HepG2 (cell line): ENCODE results near the gene SPG7. TPM values are rescaled to one million over a fixed set of nuclear protein-coding genes. Genes with fewer than 3 reads are reported as not detected.

Experiments
- ASH2L ChIP-seq: fragments of 300-600, 200-600 bp; sonication (generic); IDR thresholded peaks from 2 replicates; pipeline ENCODE4 v1.7.0; 2017; ENCODE audit warnings: low read depth, mild to moderate bottlenecking, moderate library complexity, mixed read lengths, low read length; ENCODE audit not compliant: insufficient read length
- ATF7 ChIP-seq, 2 experiments: fragments of 450-650 bp in 1 of 2; sonication (generic) in 1 of 2; formaldehyde crosslinking in 1 of 2; IDR thresholded peaks; 2 replicates each; pipeline versions ENCODE4 v1.4.0 to v1.6.1; 2016 to 2020; ENCODE audit warnings: antibody characterized with exemption in 1 of 2, mild to moderate bottlenecking in 1 of 2, missing genetic modification reagents in 1 of 2
- CBX1 ChIP-seq: IDR thresholded peaks from one replicate; pipeline ENCODE4 v1.6.1; 2016; ENCODE audit warnings: antibody characterized with exemption, low read depth
- DZIP1 ChIP-seq: sonication (generic); formaldehyde crosslinking; IDR thresholded peaks from 2 replicates; pipeline ENCODE4 v1.5.0; 2020; ENCODE audit warnings: mild to moderate bottlenecking, missing genetic modification reagents
- ETS1 ChIP-seq: sonication (generic); formaldehyde crosslinking; IDR thresholded peaks from 2 replicates; pipeline ENCODE4 v1.4.0; 2020; ENCODE audit warnings: missing genetic modification reagents
- EZH2 ChIP-seq: conservative IDR thresholded peaks from 2 replicates; pipeline ENCODE4 v1.6.1; 2012; ENCODE audit warnings: mild to moderate bottlenecking, low read depth, low read length, moderate library complexity
- FOXJ3 ChIP-seq: sonication (generic); formaldehyde crosslinking; IDR thresholded peaks from 2 replicates; pipeline ENCODE4 v1.4.0; 2020; ENCODE audit warnings: missing genetic modification reagents, mild to moderate bottlenecking, borderline replicate concordance
- GZF1 ChIP-seq: sonication (generic); formaldehyde crosslinking; IDR thresholded peaks from 2 replicates; pipeline ENCODE4 v1.5.1; 2020; ENCODE audit warnings: mild to moderate bottlenecking, missing genetic modification reagents
- MAFK ChIP-seq, 2 experiments: IDR thresholded peaks in 1 of 2; conservative IDR thresholded peaks in 1 of 2; 2 replicates each; pipeline ENCODE4 v1.6.1; 2011; ENCODE audit warnings: improper control_type of control experiment in 2 of 2, low read length in 2 of 2
- MAZ ChIP-seq, 2 experiments: sonication (generic) in 1 of 2; formaldehyde crosslinking in 1 of 2; IDR thresholded peaks; 2 replicates each; pipeline versions ENCODE4 v1.5.0 to v1.6.1; 2012 to 2020; ENCODE audit warnings: low read depth in 2 of 2, mild to moderate bottlenecking in 2 of 2, borderline replicate concordance in 1 of 2, improper control_type of control experiment in 1 of 2, low read length in 1 of 2, missing genetic modification reagents in 1 of 2, moderate library complexity in 1 of 2
- PTBP1 ChIP-seq: fragments of 200-400 bp; formaldehyde crosslinking; IDR thresholded peaks from 2 replicates; pipeline ENCODE4 v1.6.1; 2018; ENCODE audit warnings: low read length, low read depth; ENCODE audit not compliant: poor library complexity, severe bottlenecking
- SALL1 ChIP-seq: sonication (generic); formaldehyde crosslinking; IDR thresholded peaks from 2 replicates; pipeline ENCODE4 v1.8.0; 2022; ENCODE audit warnings: mild to moderate bottlenecking, missing genetic modification reagents
- SIN3B ChIP-seq: fragments of 150-350 bp; IDR thresholded peaks from 2 replicates; pipeline ENCODE4 v1.6.1; 2014; ENCODE audit warnings: low read length
- SOX5 ChIP-seq: IDR thresholded peaks from 2 replicates; pipeline ENCODE4 v1.6.1; 2016; ENCODE audit warnings: borderline replicate concordance
- TRIM22 ChIP-seq: fragments of 450-650 bp; IDR thresholded peaks from 2 replicates; pipeline ENCODE4 v1.6.1; 2017
- TRIM24 ChIP-seq: sonication (generic); formaldehyde crosslinking; IDR thresholded peaks from 2 replicates; pipeline ENCODE4 v1.8.0; 2022; ENCODE audit warnings: mild to moderate bottlenecking, missing genetic modification reagents
- ZFX ChIP-seq: sonication (generic); formaldehyde crosslinking; IDR thresholded peaks from 2 replicates; pipeline ENCODE4 v1.4.0; 2020; ENCODE audit warnings: mild to moderate bottlenecking, low read depth, missing genetic modification reagents, moderate library complexity
- ZNF224 ChIP-seq: sonication (generic); formaldehyde crosslinking; IDR thresholded peaks from 2 replicates; pipeline ENCODE4 v1.5.0; 2020; ENCODE audit warnings: mild to moderate bottlenecking, missing genetic modification reagents
- ZNF280B ChIP-seq: sonication (generic); formaldehyde crosslinking; IDR thresholded peaks from 2 replicates; pipeline ENCODE4 v1.5.0; 2020; ENCODE audit warnings: missing genetic modification reagents, mild to moderate bottlenecking, borderline replicate concordance
- ZNF333 ChIP-seq: sonication (generic); formaldehyde crosslinking; IDR thresholded peaks from 2 replicates; pipeline ENCODE4 v1.4.0; 2020; ENCODE audit warnings: mild to moderate bottlenecking, missing genetic modification reagents, borderline replicate concordance
- ZNF337 ChIP-seq: sonication (generic); formaldehyde crosslinking; IDR thresholded peaks from 2 replicates; pipeline ENCODE4 v1.5.1; 2020; ENCODE audit warnings: missing genetic modification reagents, low read depth, mild to moderate bottlenecking, borderline replicate concordance
- ZNF432 ChIP-seq: sonication (generic); formaldehyde crosslinking; IDR thresholded peaks from 2 replicates; pipeline ENCODE4 v1.5.0; 2020; ENCODE audit warnings: missing genetic modification reagents, mild to moderate bottlenecking, borderline replicate concordance
- ZNF672 ChIP-seq: sonication (generic); formaldehyde crosslinking; IDR thresholded peaks from 2 replicates; pipeline ENCODE4 v1.8.1; 2022; ENCODE audit warnings: missing genetic modification reagents
- polyA plus RNA-seq, 8 experiments: library from polyadenylated mRNA; depleted of rRNA in 3 of 8; stranded (reverse) in 7 of 8; unstranded in 1 of 8; fragments of >200 nt; fragmentation: Illumina TruSeq in 4 of 8; extraction: Trizol in 4 of 8; gene quantifications; 2 replicates each; pipeline versions ENCODE4 v1.2.1 to v1.2.3, GENCODE V29; 2011 to 2016; ENCODE audit warnings: low read depth in 4 of 8, missing spikeins in 1 of 8, mixed read lengths in 1 of 8; ENCODE audit not compliant: insufficient read depth in 1 of 8
- total RNA-seq, 5 experiments: library from RNA; depleted of rRNA; stranded (reverse); fragments of >200 nt; fragmentation: Illumina TruSeq; extraction: Trizol; gene quantifications; 2 replicates each; pipeline ENCODE4 v1.2.3, GENCODE V29; 2016; ENCODE audit warnings: low read depth in 1 of 5

Gene SPG7
- total and polyA plus RNA-seq, 2 of the 13 experiments (the other 11 are each of a cell fraction or from before 2014, with no cell fraction given): 66.0 to 136 TPM

- TF ChIP-seq MAZ (IDR thresholded peaks at IDR 0.05; ENCODE audit: borderline replicate concordance, low read depth, low read length): no peak
- no peak for TF ChIP-seq MAZ (CRISPR knock-in tag; IDR thresholded peaks at IDR 0.05; ENCODE audit: low read depth)
- no peak for TF ChIP-seq PTBP1
- no peak for TF ChIP-seq CBX1
- no peak for TF ChIP-seq ZNF280B (CRISPR knock-in tag)
- TF ChIP-seq ETS1 (CRISPR knock-in tag): no peak
- no peak for TF ChIP-seq ZFX
- peak; percentile 76; the same call in 1 of the 2 replicates for TF ChIP-seq ZNF224 (CRISPR knock-in tag)
- TF ChIP-seq FOXJ3 (CRISPR knock-in tag): no peak
- TF ChIP-seq GZF1: no peak
- TF ChIP-seq ZNF333 (CRISPR knock-in tag): peak; percentile 53; the same call in 1 of the 2 replicates
- no peak for TF ChIP-seq TRIM24 (CRISPR knock-in tag)
- TF ChIP-seq ZNF337: no peak
- TF ChIP-seq TRIM22: no peak
- no peak for TF ChIP-seq SALL1 (CRISPR knock-in tag)
- no peak for TF ChIP-seq ZNF432
- peak; percentile 5 for TF ChIP-seq ASH2L
- no peak for TF ChIP-seq MAFK (conservative IDR thresholded peaks at IDR 0.05 in 1 of 2, IDR thresholded peaks at IDR 0.05 in 1 of 2; ENCODE audit: low read length in 2 of 2)
- TF ChIP-seq SIN3B: no peak
- no peak for TF ChIP-seq DZIP1 (CRISPR knock-in tag)
- no peak for TF ChIP-seq EZH2
- no peak for TF ChIP-seq ATF7 (IDR thresholded peaks at IDR 0.05)
- TF ChIP-seq ATF7 (CRISPR knock-in tag; IDR thresholded peaks at IDR 0.05): no peak
- TF ChIP-seq ZNF672 (CRISPR knock-in tag): no peak
- no peak for TF ChIP-seq SOX5 (CRISPR knock-in tag)
Measured at GRCh38 chr16:89491238-89491869, 16.8 kb upstream of the SPG7 start (continued).
